ENCODE measurements around the gene PPP3CA.

- TF ChIP-seq, protein P1, sequence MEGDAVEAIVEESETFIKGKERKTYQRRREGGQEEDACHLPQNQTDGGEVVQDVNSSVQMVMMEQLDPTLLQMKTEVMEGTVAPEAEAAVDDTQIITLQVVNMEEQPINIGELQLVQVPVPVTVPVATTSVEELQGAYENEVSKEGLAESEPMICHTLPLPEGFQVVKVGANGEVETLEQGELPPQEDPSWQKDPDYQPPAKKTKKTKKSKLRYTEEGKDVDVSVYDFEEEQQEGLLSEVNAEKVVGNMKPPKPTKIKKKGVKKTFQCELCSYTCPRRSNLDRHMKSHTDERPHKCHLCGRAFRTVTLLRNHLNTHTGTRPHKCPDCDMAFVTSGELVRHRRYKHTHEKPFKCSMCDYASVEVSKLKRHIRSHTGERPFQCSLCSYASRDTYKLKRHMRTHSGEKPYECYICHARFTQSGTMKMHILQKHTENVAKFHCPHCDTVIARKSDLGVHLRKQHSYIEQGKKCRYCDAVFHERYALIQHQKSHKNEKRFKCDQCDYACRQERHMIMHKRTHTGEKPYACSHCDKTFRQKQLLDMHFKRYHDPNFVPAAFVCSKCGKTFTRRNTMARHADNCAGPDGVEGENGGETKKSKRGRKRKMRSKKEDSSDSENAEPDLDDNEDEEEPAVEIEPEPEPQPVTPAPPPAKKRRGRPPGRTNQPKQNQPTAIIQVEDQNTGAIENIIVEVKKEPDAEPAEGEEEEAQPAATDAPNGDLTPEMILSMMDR (conservative IDR thresholded peaks at IDR 0.05 in 1 of 2, IDR thresholded peaks at IDR 0.05 in 1 of 2; ENCODE audit: low read depth in 1 of 2, low read length in 2 of 2), result no peak
- no peak for TF ChIP-seq EZH2 (IDR thresholded peaks at IDR 0.05; ENCODE audit: low read length, missing control alignments)
These were observed 146.8 kb downstream of the PPP3CA start for GRCh38 chr4:101200561-101200960.
